IPS DF 6.9 (cell line): ENCODE measurements around the gene PNPLA3.

Experiments
- DNase-seq: peaks from one replicate; pipeline ENCODE4 v3.0.0-alpha.2; 2013; ENCODE audit warnings: low read depth, low spot score
- H3K27ac ChIP-seq: one replicate; pipeline ENCODE4 v1.5.1; 2013; ENCODE audit warnings: low read length, control low read depth
- H3K27me3 ChIP-seq: 2 replicates; pipeline ENCODE4 v1.6.1; 2013; ENCODE audit warnings: mild to moderate bottlenecking, low read length; ENCODE audit not compliant: control insufficient read depth, insufficient read depth
- H3K36me3 ChIP-seq: 2 replicates; pipeline ENCODE4 v1.6.1; 2013; ENCODE audit warnings: low read length; ENCODE audit not compliant: control insufficient read depth, insufficient read depth
- H3K4me1 ChIP-seq: 2 replicates; pipeline ENCODE4 v1.6.1; 2013; ENCODE audit warnings: low read length; ENCODE audit not compliant: control insufficient read depth, insufficient read depth
- H3K4me3 ChIP-seq: 2 replicates; pipeline ENCODE4 v1.5.1; 2013; ENCODE audit warnings: mild to moderate bottlenecking, low read length
- H3K9me3 ChIP-seq: 2 replicates; pipeline ENCODE4 v1.6.1; 2013; ENCODE audit warnings: low read length, inconsistent platforms; ENCODE audit not compliant: control insufficient read depth, insufficient read depth
- WGBS: extraction: QIAGEN DNeasy Blood & Tissue Kit; methylation state at CpG from one replicate; pipeline ENCODE4 v1.1.7; 2013; ENCODE audit warnings: mixed read lengths, missing lambda C conversion rate; ENCODE audit not compliant: insufficient read length, insufficient coverage; 5-methylcytosine and 5-hydroxymethylcytosine counted together

Gene PNPLA3

GRCh38 chr22:43964314-43964857, 40.8 kb downstream of the PNPLA3 start:
- Histone ChIP-seq H3K27me3 (no peaks in the 10 kb centered on the region), H3K27ac (no peak overlapping the region), H3K4me1 (no peaks in the 10 kb centered on the region), H3K4me3 (no peak overlapping the region), H3K36me3 (peaks cover 12% of the 10 kb centered on the region), H3K9me3 (no peaks in the 10 kb centered on the region)
- DNase-seq = no peak
- no CpG with 5 or more reads among the region's 10 CpGs for WGBS

GRCh38 chr22:43967069-43967468, 43.5 kb downstream of the PNPLA3 start:
- no peaks in the 10 kb centered on the region for H3K4me1 ChIP-seq
- H3K4me3 ChIP-seq = no peak overlapping the region
- H3K27me3 ChIP-seq = no peaks in the 10 kb centered on the region
- no peaks in the 10 kb centered on the region for H3K9me3 ChIP-seq
- peaks cover 16% of the 10 kb centered on the region for H3K36me3 ChIP-seq
- no peak for DNase-seq
- WGBS = no CpG with 5 or more reads among the region's 7 CpGs
- H3K27ac ChIP-seq = no peak overlapping the region

DNA sequence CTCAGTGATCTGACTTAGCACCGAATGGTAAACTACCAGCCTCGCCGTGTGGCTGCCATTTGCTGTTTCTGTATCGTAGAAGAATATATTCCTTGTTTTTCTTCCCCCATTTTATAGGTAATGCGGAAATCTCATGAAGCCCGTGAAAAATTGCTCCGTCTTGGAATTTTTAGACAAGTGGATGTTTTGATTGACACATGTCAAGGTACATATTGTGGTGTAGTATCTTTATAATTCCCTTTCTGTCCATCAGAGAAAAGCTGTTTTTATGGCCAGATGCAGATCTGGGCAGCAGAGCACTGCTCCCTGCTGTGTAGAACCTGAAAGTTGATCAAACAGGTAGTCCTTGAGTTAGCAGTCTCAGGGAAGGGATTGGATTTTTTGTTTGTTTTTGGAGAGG, 45.0 kb downstream of the PNPLA3 start:
- Histone ChIP-seq H3K36me3 (peaks cover 21% of the 10 kb centered on the region), H3K4me1 (no peaks in the 10 kb centered on the region), H3K27me3 (no peaks in the 10 kb centered on the region), H3K27ac (no peak overlapping the region), H3K4me3 (no peak overlapping the region), H3K9me3 (no peaks in the 10 kb centered on the region)
- DNase-seq = no peak
- WGBS = no CpG with 5 or more reads among the region's 7 CpGs

- no peaks in the 10 kb centered on the region for H3K4me1 ChIP-seq
- H3K9me3 ChIP-seq = no peaks in the 10 kb centered on the region
- WGBS = no CpG with 5 or more reads among the region's 19 CpGs
- H3K27me3 ChIP-seq = no peaks in the 10 kb centered on the region
- H3K27ac ChIP-seq = no peak overlapping the region
- H3K4me3 ChIP-seq = no peak overlapping the region
- peaks cover 18% of the 10 kb centered on the region for H3K36me3 ChIP-seq
- no peak for DNase-seq
Observed at GRCh38 chr22:43969021-43969878, 45.6 kb downstream of the PNPLA3 start.

- WGBS = 100% methylated on average over 1 of the region's 8 CpGs
- H3K27me3 ChIP-seq = no peaks in the 10 kb centered on the region
- H3K9me3 ChIP-seq = no peaks in the 10 kb centered on the region
- no peak for DNase-seq
- no peak overlapping the region for H3K27ac ChIP-seq
- H3K36me3 ChIP-seq = peaks cover 20% of the 10 kb centered on the region
- H3K4me3 ChIP-seq = no peak overlapping the region
- no peaks in the 10 kb centered on the region for H3K4me1 ChIP-seq
Observed at GRCh38 chr22:43969989-43970755, 46.6 kb downstream of the PNPLA3 start.

GRCh38 chr22:43971112-43971511, 47.5 kb downstream of the PNPLA3 start:
- no peak for DNase-seq
- Histone ChIP-seq H3K4me1 (no peaks in the 10 kb centered on the region), H3K4me3 (no peak overlapping the region), H3K9me3 (no peaks in the 10 kb centered on the region), H3K27ac (no peak overlapping the region), H3K27me3 (no peaks in the 10 kb centered on the region), H3K36me3 (peaks cover 26% of the 10 kb centered on the region)
- no CpG with 5 or more reads among the region's 8 CpGs for WGBS

GRCh38 chr22:43972931-43973462, 49.4 kb downstream of the PNPLA3 start:
- no CpG with 5 or more reads among the region's 10 CpGs for WGBS
- H3K36me3 ChIP-seq = peaks cover 34% of the 10 kb centered on the region

DNA sequence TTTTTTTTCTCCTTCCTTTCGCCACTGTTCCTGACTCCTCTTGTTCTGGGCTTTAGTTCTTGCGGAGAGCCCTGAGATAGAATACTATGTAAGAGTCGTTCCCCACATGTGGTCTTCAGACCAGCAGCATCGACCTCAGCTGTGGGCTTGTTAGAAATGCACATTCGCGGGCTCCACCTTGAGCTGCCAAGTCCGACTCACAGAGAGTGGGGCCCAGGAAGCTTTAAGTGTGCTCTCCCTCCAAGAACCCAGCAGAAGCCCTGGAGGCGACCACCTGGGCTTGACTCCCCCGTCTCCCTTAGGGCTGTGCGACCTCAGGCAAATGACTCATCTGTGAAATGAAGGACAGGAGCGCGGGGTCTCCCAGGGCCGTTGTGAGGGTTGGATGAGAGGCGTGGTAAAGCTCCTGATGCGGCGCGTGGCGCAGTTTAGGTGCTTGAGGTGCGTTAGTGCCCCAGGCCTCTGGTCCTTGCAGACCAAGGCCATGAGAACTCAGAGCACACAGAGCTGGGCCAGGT, 50.5 kb downstream of the PNPLA3 start:
- H3K4me3 ChIP-seq = no peak overlapping the region
- peaks cover 31% of the 10 kb centered on the region for H3K36me3 ChIP-seq
- no peaks in the 10 kb centered on the region for H3K4me1 ChIP-seq
- H3K9me3 ChIP-seq = no peaks in the 10 kb centered on the region; the same call in 1 of the 2 replicates
- H3K27ac ChIP-seq = no peak overlapping the region
- no peak for DNase-seq
- no peaks in the 10 kb centered on the region for H3K27me3 ChIP-seq
- WGBS = no CpG with 5 or more reads among the region's 19 CpGs

More at GRCh38 chr22:43972931-43973462, 49.4 kb downstream of the PNPLA3 start:
- Histone ChIP-seq H3K4me3 (no peak overlapping the region), H3K4me1 (no peaks in the 10 kb centered on the region), H3K9me3 (no peaks in the 10 kb centered on the region; the same call in 1 of the 2 replicates), H3K27me3 (no peaks in the 10 kb centered on the region), H3K27ac (no peak overlapping the region)
- no peak for DNase-seq

DNA sequence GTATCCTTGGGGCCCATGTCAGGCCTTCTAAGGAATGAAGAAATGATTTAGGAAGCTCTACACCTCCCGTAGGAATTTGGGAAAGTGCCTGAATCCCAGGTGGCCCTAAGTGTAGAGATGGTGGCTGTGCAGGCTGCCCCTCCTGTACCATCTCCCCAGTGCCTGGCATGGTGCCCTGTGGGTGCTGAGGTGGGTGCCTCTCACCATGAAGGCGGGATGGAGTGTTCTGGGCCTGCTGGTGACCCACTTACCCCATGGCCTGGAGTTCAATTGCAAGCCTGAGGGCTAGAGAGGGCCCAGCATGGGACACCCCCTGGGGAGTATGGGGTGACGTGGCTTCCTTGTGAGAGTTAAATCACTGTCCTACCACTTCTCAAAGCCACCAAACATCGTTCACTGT, 51.4 kb downstream of the PNPLA3 start:
- Histone ChIP-seq H3K4me1 (no peaks in the 10 kb centered on the region), H3K9me3 (no peaks in the 10 kb centered on the region; the same call in 1 of the 2 replicates), H3K4me3 (no peak overlapping the region), H3K27me3 (no peaks in the 10 kb centered on the region), H3K36me3 (peaks cover 32% of the 10 kb centered on the region), H3K27ac (no peak overlapping the region)
- WGBS = no CpG with 5 or more reads among the region's 4 CpGs
- no peak for DNase-seq
